OCI-LY7 (cell line): ENCODE measurements around the gene ZDHHC19. TPM values are rescaled to one million over a fixed set of nuclear protein-coding genes. Genes with fewer than 3 reads are reported as not detected.

ENCODE experiments used
- BruUV-seq: library from RNA; stranded (reverse); fragments of 400-500 nt; replicated peaks from 2 replicates; lab custom pipeline; 2021; lab: Mats Ljungman, UMichigan
- CTCF ChIA-PET: fragments of 300-600 bp; sonication (Branson Sonifier 250); formaldehyde crosslinking; loops from one replicate; lab custom pipeline; 2022; ENCODE audit warnings: antibody characterized with exemption; ENCODE audit not compliant: unreplicated experiment; lab: Charles Lee
- POLR2A ChIA-PET: fragments of 300-600 bp; sonication (Branson Sonifier 250); formaldehyde crosslinking; loops from one replicate; lab custom pipeline; 2022; ENCODE audit warnings: antibody characterized with exemption; lab: Charles Lee
- DNase-seq: peaks from one replicate; pipeline ENCODE4 v3.0.0-alpha.2; 2015; ENCODE audit warnings: low spot score
- H2AFZ ChIP-seq: fragments of 200-600 bp; sonication (generic), shearing (Covaris generic); 2 replicates; pipeline ENCODE4 v1.6.1; 2014; ENCODE audit warnings: mild to moderate bottlenecking, antibody characterized with exemption, low read length, moderate library complexity
- H3K27ac ChIP-seq: fragments of 200-600 bp; sonication (generic); 2 replicates; pipeline ENCODE4 v1.5.1; 2014; ENCODE audit warnings: mixed run types, low read depth, mild to moderate bottlenecking, moderate library complexity, low read length, inconsistent platforms; ENCODE audit not compliant: poor library complexity, severe bottlenecking
- H3K36me3 ChIP-seq: fragments of 200-600 bp; sonication (generic); 2 replicates; pipeline ENCODE4 v1.6.1; 2014; ENCODE audit warnings: mild to moderate bottlenecking, antibody characterized with exemption, low read length, moderate library complexity, mixed read lengths; ENCODE audit not compliant: insufficient read depth
- H3K4me1 ChIP-seq: fragments of 200-600 bp; sonication (generic); 2 replicates; pipeline ENCODE4 v1.5.1; 2014; ENCODE audit warnings: mild to moderate bottlenecking, low read length; ENCODE audit not compliant: insufficient read depth, poor library complexity, severe bottlenecking
- H3K4me2 ChIP-seq: fragments of 200-600 bp; sonication (generic); 2 replicates; pipeline ENCODE4 v1.6.1; 2014; ENCODE audit warnings: mild to moderate bottlenecking, low read length
- H3K4me3 ChIP-seq: fragments of 200-600 bp; sonication (generic); 2 replicates; pipeline ENCODE4 v1.5.1; 2014; ENCODE audit warnings: mild to moderate bottlenecking, low read depth, low read length; ENCODE audit not compliant: poor library complexity, severe bottlenecking
- H3K79me2 ChIP-seq: fragments of 200-600 bp; sonication (generic); 2 replicates; pipeline ENCODE4 v1.6.1; 2016; ENCODE audit warnings: low read depth, mild to moderate bottlenecking, low read length, moderate library complexity, mixed read lengths; ENCODE audit not compliant: insufficient read depth
- H3K9me2 ChIP-seq: fragments of 200-600 bp; sonication (generic); 2 replicates; pipeline ENCODE4 v1.6.1; 2016; ENCODE audit warnings: mild to moderate bottlenecking, low read length, mixed read lengths; ENCODE audit not compliant: insufficient read depth
- H3K9me3 ChIP-seq: fragments of 200-600 bp; sonication (generic); 2 replicates; pipeline ENCODE4 v1.6.1; 2014; ENCODE audit warnings: mild to moderate bottlenecking, mixed run types, low read length, mixed read lengths
- H4K20me1 ChIP-seq: fragments of 200-600 bp; sonication (generic); 2 replicates; pipeline ENCODE4 v1.6.1; 2014; ENCODE audit warnings: mild to moderate bottlenecking, antibody characterized with exemption, low read length, moderate library complexity, mixed read lengths; ENCODE audit not compliant: insufficient read depth
- EZH2phosphoT487 ChIP-seq: fragments of 200-600 bp; sonication (generic); IDR thresholded peaks from 2 replicates; pipeline ENCODE4 v1.6.1; 2018; ENCODE audit warnings: low read depth, borderline replicate concordance, mild to moderate bottlenecking, mixed run types, antibody characterized with exemption, low read length, moderate library complexity, mixed read lengths
- intact Hi-C: fragments of 100-400 bp; cut with micrococcal nuclease; formaldehyde crosslinking; loops from one replicate; pipeline ENCODE4 v1.10.0; 2022; ENCODE audit not compliant: unreplicated experiment
- total RNA-seq, 2 experiments: library from RNA; depleted of rRNA in 1 of 2; stranded (reverse); fragments of >200 nt in 1 of 2; shearing (Covaris generic) in 1 of 2; gene quantifications; 2 replicates each; pipeline ENCODE4 v1.2.3, GENCODE V29; 2014 to 2022
- TF ChIP-seq, protein P1 (sequence below): fragments of 200-600 bp; sonication (generic); conservative IDR thresholded peaks from 2 replicates; pipeline ENCODE4 v1.5.1; 2014; ENCODE audit warnings: mild to moderate bottlenecking, antibody characterized with exemption, low read length, moderate library complexity, mixed read lengths

ZDHHC19 gene
- total RNA-seq, 2 experiments from 2014 or later = not detected

- peaks cover 16% of the 10 kb centered on the region for H3K36me3 ChIP-seq
- H3K4me2 ChIP-seq = no peak overlapping the region
- H3K4me3 ChIP-seq = no peak overlapping the region
- no peak for DNase-seq
- no peak overlapping the region for H3K27ac ChIP-seq
- H3K79me2 ChIP-seq = no peaks in the 10 kb centered on the region
- CTCF ChIA-PET = no interaction called here
- intact Hi-C loops = no loop called here
- no peaks in the 10 kb centered on the region for H4K20me1 ChIP-seq
- no peak for TF ChIP-seq EZH2phosphoT487
- TF ChIP-seq, protein P1, sequence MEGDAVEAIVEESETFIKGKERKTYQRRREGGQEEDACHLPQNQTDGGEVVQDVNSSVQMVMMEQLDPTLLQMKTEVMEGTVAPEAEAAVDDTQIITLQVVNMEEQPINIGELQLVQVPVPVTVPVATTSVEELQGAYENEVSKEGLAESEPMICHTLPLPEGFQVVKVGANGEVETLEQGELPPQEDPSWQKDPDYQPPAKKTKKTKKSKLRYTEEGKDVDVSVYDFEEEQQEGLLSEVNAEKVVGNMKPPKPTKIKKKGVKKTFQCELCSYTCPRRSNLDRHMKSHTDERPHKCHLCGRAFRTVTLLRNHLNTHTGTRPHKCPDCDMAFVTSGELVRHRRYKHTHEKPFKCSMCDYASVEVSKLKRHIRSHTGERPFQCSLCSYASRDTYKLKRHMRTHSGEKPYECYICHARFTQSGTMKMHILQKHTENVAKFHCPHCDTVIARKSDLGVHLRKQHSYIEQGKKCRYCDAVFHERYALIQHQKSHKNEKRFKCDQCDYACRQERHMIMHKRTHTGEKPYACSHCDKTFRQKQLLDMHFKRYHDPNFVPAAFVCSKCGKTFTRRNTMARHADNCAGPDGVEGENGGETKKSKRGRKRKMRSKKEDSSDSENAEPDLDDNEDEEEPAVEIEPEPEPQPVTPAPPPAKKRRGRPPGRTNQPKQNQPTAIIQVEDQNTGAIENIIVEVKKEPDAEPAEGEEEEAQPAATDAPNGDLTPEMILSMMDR = no peak
- H3K4me1 ChIP-seq = no peaks in the 10 kb centered on the region
- POLR2A ChIA-PET = interaction anchor here (0.5 to 0.7 kb wide), 3 partner anchors 123 to 1532 kb away, joined by 3 read pairs; no protein-coding TSS in a partner anchor
- no peak overlapping the region for H2AFZ ChIP-seq
- BruUV-seq = no TSS peak
- no peaks in the 10 kb centered on the region for H3K9me2 ChIP-seq
- no peaks in the 10 kb centered on the region for H3K9me3 ChIP-seq
These were observed 27.7 kb upstream of the ZDHHC19 start for GRCh38 chr3:196238612-196239560.

DNA sequence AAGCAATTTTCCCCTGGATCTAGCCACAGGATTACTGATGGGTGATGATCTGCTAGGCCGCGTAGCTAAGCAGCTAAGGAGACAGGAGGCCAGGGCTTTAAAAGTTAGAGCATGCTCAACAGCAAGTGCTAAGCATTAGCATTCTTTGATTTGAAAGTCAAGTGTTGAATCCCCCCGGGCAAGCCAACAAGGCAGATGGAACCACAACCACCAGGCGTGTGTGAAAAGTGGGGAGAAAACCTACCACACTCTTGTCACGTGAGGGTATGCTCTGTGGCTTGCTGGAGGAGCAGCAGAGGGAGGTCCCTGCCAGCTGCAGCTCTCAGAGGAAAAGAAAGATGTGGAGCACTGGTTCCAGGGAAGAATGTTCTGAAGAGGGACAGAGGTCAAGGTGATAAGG lies 26.0 kb upstream of the ZDHHC19 start:
- Histone ChIP-seq H4K20me1 (no peaks in the 10 kb centered on the region), H3K9me2 (no peaks in the 10 kb centered on the region), H3K79me2 (no peaks in the 10 kb centered on the region), H3K9me3 (no peaks in the 10 kb centered on the region), H2AFZ (no peak overlapping the region), H3K27ac (no peak overlapping the region), H3K36me3 (peaks cover 16% of the 10 kb centered on the region), H3K4me2 (no peak overlapping the region), H3K4me1 (no peaks in the 10 kb centered on the region), H3K4me3 (no peak overlapping the region)
- TF ChIP-seq EZH2phosphoT487 = no peak
- TF ChIP-seq, protein P1 = no peak
- CTCF ChIA-PET = no interaction called here
- no peak for DNase-seq
- no TSS peak for BruUV-seq
- intact Hi-C loops = no loop called here
- POLR2A ChIA-PET = no interaction called here

DNA sequence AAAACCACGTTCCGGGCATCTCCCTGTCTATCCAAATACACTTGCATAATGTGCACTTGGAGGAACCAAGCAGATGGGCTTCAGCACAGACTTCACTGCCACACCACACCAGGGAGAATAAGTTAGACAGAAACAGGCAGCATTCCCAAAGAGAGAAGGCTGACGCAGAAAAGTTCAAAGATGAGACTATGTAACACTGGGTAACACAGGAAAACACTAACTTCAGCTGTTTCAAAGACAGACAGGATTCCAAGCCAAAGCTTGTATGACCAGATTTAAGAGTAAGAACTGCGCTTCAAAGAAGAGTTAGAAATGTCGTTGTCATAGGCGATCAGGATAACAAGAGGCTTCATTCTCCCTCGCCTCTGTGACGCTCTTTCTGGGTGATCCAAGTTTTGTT lies 25.0 kb upstream of the ZDHHC19 start:
- POLR2A ChIA-PET = no interaction called here
- intact Hi-C loops = no loop called here
- H3K4me1 ChIP-seq = no peaks in the 10 kb centered on the region
- H3K36me3 ChIP-seq = peaks cover 7% of the 10 kb centered on the region; the same call in 1 of the 2 replicates
- no peaks in the 10 kb centered on the region for H3K9me3 ChIP-seq
- TF ChIP-seq, protein P1 = no peak
- TF ChIP-seq EZH2phosphoT487 = no peak
- no peak overlapping the region for H2AFZ ChIP-seq
- no peaks in the 10 kb centered on the region for H3K79me2 ChIP-seq
- no peak for DNase-seq
- H3K4me3 ChIP-seq = no peak overlapping the region
- H3K4me2 ChIP-seq = no peak overlapping the region
- no peaks in the 10 kb centered on the region for H4K20me1 ChIP-seq
- H3K9me2 ChIP-seq = no peaks in the 10 kb centered on the region
- BruUV-seq = no TSS peak
- H3K27ac ChIP-seq = no peak overlapping the region
- CTCF ChIA-PET = no interaction called here
